Transverse colon (tissue), 4 donors: Measurements from ENCODE around the gene GRIN2A.

ENCODE experiments used
- EP300 ChIP-seq: sonication (generic); formaldehyde crosslinking; IDR thresholded peaks from one replicate; pipeline ENCODE4 v1.6.1; 2017; ENCODE audit warnings: antibody characterized with exemption, low read depth
- POLR2AphosphoS5 ChIP-seq, 3 donors: sonication (generic); formaldehyde crosslinking; IDR thresholded peaks; one replicate each; pipeline ENCODE4 v1.6.1; 2016; ENCODE audit warnings: antibody characterized with exemption in 3 of 3
- TF ChIP-seq, protein P1 (sequence below), 5 experiments: fragments of 200-600 bp in 3 of 5; fragments of 450-650 bp in 2 of 5; sonication (generic) in 3 of 5; IDR thresholded peaks; 1 replicate in 2 of 5; 2 replicates in 3 of 5; pipeline ENCODE4 v1.5.1; 2016 to 2017; ENCODE audit warnings: antibody characterized with exemption in 5 of 5, inconsistent platforms in 3 of 5, mild to moderate bottlenecking in 2 of 5, moderate library complexity in 1 of 5

DNA sequence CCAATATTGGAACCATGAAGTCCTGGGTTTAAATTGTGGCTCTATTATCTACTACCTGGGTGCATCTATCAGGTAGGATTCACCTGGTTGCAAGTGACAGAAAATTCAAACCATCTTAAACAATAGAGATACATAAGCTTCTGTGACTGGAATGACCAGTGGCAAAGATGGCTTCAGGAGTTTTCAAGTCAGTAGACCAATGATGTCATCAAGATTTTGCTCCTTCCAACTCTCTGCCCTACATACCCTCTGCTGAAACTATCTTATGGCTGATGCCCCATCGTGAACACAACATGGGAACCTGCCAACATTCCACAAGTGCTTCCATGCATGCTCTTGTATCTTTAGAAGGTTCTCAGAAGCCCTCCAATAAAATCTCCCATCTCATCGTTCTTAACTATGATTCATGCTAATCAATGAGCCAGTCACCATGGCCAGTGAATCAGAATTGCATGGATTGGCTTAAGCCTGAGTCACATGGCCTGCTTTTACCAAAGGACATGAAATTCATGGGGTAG lies 180.9 kb downstream of the GRIN2A start:
- TF ChIP-seq, protein P1, sequence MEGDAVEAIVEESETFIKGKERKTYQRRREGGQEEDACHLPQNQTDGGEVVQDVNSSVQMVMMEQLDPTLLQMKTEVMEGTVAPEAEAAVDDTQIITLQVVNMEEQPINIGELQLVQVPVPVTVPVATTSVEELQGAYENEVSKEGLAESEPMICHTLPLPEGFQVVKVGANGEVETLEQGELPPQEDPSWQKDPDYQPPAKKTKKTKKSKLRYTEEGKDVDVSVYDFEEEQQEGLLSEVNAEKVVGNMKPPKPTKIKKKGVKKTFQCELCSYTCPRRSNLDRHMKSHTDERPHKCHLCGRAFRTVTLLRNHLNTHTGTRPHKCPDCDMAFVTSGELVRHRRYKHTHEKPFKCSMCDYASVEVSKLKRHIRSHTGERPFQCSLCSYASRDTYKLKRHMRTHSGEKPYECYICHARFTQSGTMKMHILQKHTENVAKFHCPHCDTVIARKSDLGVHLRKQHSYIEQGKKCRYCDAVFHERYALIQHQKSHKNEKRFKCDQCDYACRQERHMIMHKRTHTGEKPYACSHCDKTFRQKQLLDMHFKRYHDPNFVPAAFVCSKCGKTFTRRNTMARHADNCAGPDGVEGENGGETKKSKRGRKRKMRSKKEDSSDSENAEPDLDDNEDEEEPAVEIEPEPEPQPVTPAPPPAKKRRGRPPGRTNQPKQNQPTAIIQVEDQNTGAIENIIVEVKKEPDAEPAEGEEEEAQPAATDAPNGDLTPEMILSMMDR (IDR thresholded peaks at IDR 0.05): no peak
- TF ChIP-seq POLR2AphosphoS5 (IDR thresholded peaks at IDR 0.05) (no peak), EP300 (no peak)
